ENCODE data around the gene TRABD2B. TPM values are rescaled to one million over a fixed set of nuclear protein-coding genes. Genes with fewer than 3 reads are reported as not detected.

TRABD2B gene
- total and polyA plus RNA-seq, 2 donors (not counting 3 experiments of a cell fraction or from before 2014, with no cell fraction given) = not detected

GRCh38 chr1:47911892-47912291, 85.3 kb downstream of the TRABD2B start:
- Histone ChIP-seq H3K79me2 (ENCODE audit: control insufficient read depth, insufficient read depth, low read length) (no peaks in the 10 kb centered on the region), H2AFZ (ENCODE audit: low read depth, low read length) (no peak overlapping the region), H3K27ac (ENCODE audit: insufficient read depth, low read depth, low read length) (no peak overlapping the region), H3K4me3 (replicated peaks in 1 of 3; ENCODE audit: insufficient read depth in 1 of 3, low read depth in 1 of 3, low read length in 3 of 3) (no peak overlapping the region), H3K9ac (replicated peaks; ENCODE audit: extremely low read depth, insufficient read depth, low read length) (no peak overlapping the region), H3K9me1 (replicated peaks; ENCODE audit: control insufficient read depth, extremely low read depth, insufficient read depth, low read length) (no peaks in the 10 kb centered on the region), H3K4me2 (ENCODE audit: insufficient read depth, low read length) (no peak overlapping the region), H3K27me3 (ENCODE audit: control insufficient read depth in 2 of 2, insufficient read depth in 2 of 2, low read length in 2 of 2) (no peaks in the 10 kb centered on the region), H3K9me3 (replicated peaks; ENCODE audit: control insufficient read depth, insufficient read depth, low read length) (no peaks in the 10 kb centered on the region), H4K20me1 (replicated peaks; ENCODE audit: control insufficient read depth, extremely low read depth, insufficient read depth, low read length) (no peaks in the 10 kb centered on the region), H3K4me1 (ENCODE audit: control insufficient read depth, extremely low read depth, insufficient read depth, low read length) (peaks cover 5% of the 10 kb centered on the region), H3K36me3 (ENCODE audit: control insufficient read depth in 2 of 2, extremely low read depth in 1 of 2, insufficient read depth in 2 of 2, low read length in 2 of 2) (no peaks in the 10 kb centered on the region)
- CTCF ChIA-PET = no interaction called here
- no TSS peak for BruUV-seq (replicated peaks)
- FAIRE-seq (no peak), DNase-seq (ENCODE audit: low read depth, low spot score) (no peak)
- dilution Hi-C loops (cut with MboI; ENCODE audit: extremely low pct_ligation_motif_present, low sequenced_read_pairs) = no loop called here
- intact Hi-C loops (cut with micrococcal nuclease) = no loop called here
- POLR2A ChIA-PET = no interaction called here
- TF ChIP-seq MAX (IDR thresholded peaks at IDR 0.05; ENCODE audit: insufficient read depth, insufficient read length) = no peak
- TF ChIP-seq MYC (IDR thresholded peaks at IDR 0.05; ENCODE audit: low read depth, low read length) = no peak
- no peak for TF ChIP-seq EZH2 (IDR thresholded peaks at IDR 0.05; ENCODE audit: borderline replicate concordance, low read depth, low read length, severe bottlenecking)
- TF ChIP-seq GATA2 (IDR thresholded peaks at IDR 0.05; ENCODE audit: insufficient read depth, insufficient read length, low read depth, low read length) = no peak
- TF ChIP-seq POLR2AphosphoS5 (IDR thresholded peaks at IDR 0.05; ENCODE audit: insufficient read depth, low read depth, low read length) = no peak
- TF ChIP-seq FOS (IDR thresholded peaks at IDR 0.05; ENCODE audit: borderline replicate concordance, insufficient read depth, low read length) = no peak
- TF ChIP-seq JUN (IDR thresholded peaks at IDR 0.05; ENCODE audit: borderline replicate concordance, insufficient read depth, insufficient read length, low read depth) = no peak
- TF ChIP-seq CTCF (IDR thresholded peaks at IDR 0.05; ENCODE audit: extremely low read depth in 1 of 2, insufficient read depth in 1 of 2, low read depth in 1 of 2, low read length in 2 of 2) = no peak
- no peak for TF ChIP-seq POLR2A (IDR thresholded peaks at IDR 0.05; ENCODE audit: low read depth, low read length)
